CD4-positive, alpha-beta T cell treated with Interferon alpha-2 for 1 hour (primary cell): Measurements from ENCODE around the gene ADAMTS10.
"Not testable (repeated sequence)": the region's sequence is repeated elsewhere in the genome, so short reads cannot be mapped to it uniquely, and the experiment has no call there.

Experiments
- DNase-seq, 2 donors: peaks; one replicate each; pipeline ENCODE4 v3.0.0-alpha.2; 2020 to 2022

ADAMTS10 gene

GRCh38 chr19:8622886-8623285 lies 12.4 kb upstream of the ADAMTS10 start:
- DNase-seq: not testable (repeated sequence)

- DNase-seq: no peak
These were observed 8.2 kb upstream of the ADAMTS10 start for GRCh38 chr19:8618751-8619150.

GRCh38 chr19:8617984-8618383 lies 7.5 kb upstream of the ADAMTS10 start:
- DNase-seq: no peak

- not testable (repeated sequence) for DNase-seq
These were observed 6.8 kb upstream of the ADAMTS10 start for GRCh38 chr19:8617325-8617724.

- DNase-seq: no peak
These were observed 6.3 kb upstream of the ADAMTS10 start for GRCh38 chr19:8616861-8617260.

GRCh38 chr19:8615813-8616596 lies 5.5 kb upstream of the ADAMTS10 start:
- DNase-seq: peak; percentile 59 to 67

GRCh38 chr19:8615024-8615423 lies 4.5 kb upstream of the ADAMTS10 start:
- no peak for DNase-seq

- DNase-seq: no peak
These were observed 3.9 kb upstream of the ADAMTS10 start for GRCh38 chr19:8614455-8614854.

GRCh38 chr19:8612807-8613171 lies 2.3 kb upstream of the ADAMTS10 start:
- DNase-seq: no peak

GRCh38 chr19:8611877-8612806 lies 1.6 kb upstream of the ADAMTS10 start:
- DNase-seq: no peak

GRCh38 chr19:8611391-8611876 lies 919 bp upstream of the ADAMTS10 start:
- DNase-seq: no peak

GRCh38 chr19:8610936-8611300 lies 403 bp upstream of the ADAMTS10 start:
- no peak for DNase-seq

GRCh38 chr19:8609279-8610040 lies 1.1 kb downstream of the ADAMTS10 start:
- DNase-seq: peak in 1 of 2 donors; percentile 19

GRCh38 chr19:8608941-8609278 lies 1.6 kb downstream of the ADAMTS10 start:
- no peak for DNase-seq

GRCh38 chr19:8607386-8607785 lies 3.1 kb downstream of the ADAMTS10 start:
- no peak for DNase-seq

GRCh38 chr19:8605514-8605913 lies 5.0 kb downstream of the ADAMTS10 start:
- DNase-seq: no peak

GRCh38 chr19:8601796-8602195 lies 8.7 kb downstream of the ADAMTS10 start:
- DNase-seq: no peak

- no peak for DNase-seq
These were observed 9.7 kb downstream of the ADAMTS10 start for GRCh38 chr19:8600816-8601215.

- no peak for DNase-seq
These were observed 10.5 kb downstream of the ADAMTS10 start for GRCh38 chr19:8600064-8600463.

GRCh38 chr19:8596168-8596567 lies 14.3 kb downstream of the ADAMTS10 start:
- no peak for DNase-seq

GRCh38 chr19:8595651-8596050 lies 14.9 kb downstream of the ADAMTS10 start:
- DNase-seq: no peak

GRCh38 chr19:8593931-8594330 lies 16.6 kb downstream of the ADAMTS10 start:
- no peak for DNase-seq
